CD4-positive, alpha-beta T cell treated with Interleukin-2 at 100 ng/mL for 4 hours (primary cell): Measurements from ENCODE around the gene PPP1CA.
"Not testable (repeated sequence)": the region's sequence is repeated elsewhere in the genome, so short reads cannot be mapped to it uniquely, and the experiment has no call there.

Source experiments
- DNase-seq: peaks from one replicate; pipeline ENCODE4 v3.0.0-alpha.2; 2020; ENCODE audit warnings: low spot score

PPP1CA gene

DNA sequence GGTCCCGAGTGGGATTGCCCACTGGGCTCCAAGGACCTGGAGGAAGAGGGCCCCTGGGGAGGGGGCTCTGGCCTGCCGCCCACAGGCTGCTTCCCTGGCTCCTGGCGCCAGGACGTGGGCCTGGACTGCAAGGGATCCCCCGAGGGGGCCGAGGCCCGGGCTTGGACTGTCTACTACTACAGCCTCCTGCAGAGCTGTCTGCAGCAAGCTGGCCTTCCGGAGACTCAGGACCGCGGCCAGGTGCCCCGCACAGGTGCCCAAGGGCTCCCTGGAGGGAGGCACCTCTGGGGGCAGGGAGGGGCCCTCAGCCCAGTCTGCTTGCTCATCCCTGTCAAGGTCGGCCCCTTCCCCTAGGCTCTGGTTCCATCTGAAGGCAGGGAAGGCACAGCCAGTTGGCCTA lies 15.8 kb upstream of the PPP1CA start:
- no peak for DNase-seq

GRCh38 chr11:67416416-67417335 lies 15.0 kb upstream of the PPP1CA start:
- peak; percentile 89 for DNase-seq

DNA sequence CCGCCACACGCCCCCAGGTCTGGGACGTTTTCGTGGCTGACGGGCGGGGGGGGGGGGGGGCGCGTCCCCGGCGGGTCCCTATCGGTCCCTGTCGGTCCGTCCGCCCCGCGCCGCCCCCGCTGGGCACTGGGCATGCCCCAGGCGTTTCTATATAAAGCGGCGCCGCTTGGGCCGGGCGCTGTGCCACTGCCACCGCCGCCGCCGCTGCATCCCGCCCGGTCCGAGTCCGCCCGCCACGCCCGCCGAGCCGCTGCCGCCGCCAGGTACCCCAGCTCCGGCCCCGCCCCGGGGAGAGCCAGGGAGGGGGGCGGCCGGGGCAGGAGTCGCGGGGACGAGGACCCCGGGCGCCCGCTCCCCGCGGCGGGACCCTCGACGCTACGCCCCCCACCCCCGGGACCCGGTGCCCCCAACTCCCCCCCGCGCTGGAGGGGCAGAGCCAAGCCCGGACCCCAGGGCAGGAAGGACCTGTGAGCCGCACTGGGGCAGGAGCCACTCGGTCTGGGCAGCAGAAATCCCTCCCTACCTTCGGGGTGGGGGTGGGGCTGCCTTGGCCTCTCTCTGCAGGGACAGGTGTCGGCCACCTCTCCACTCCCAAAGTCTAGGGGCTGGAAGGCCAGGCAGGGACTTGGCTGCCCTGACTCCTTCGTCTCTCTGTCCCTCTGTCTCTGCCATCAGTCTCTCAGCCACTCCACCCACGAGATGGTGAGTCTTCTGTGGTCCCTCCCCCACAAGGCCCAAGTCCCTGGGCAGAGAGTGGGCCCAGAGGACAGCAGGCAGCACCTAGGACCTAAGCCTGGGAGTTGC lies 14.0 kb upstream of the PPP1CA start, which contains the start of gene CARNS1:
Gene CARNS1 (plus strand): TSS at position 178 of the 804 bp plus-strand sequence. CDS start 522 bp downstream, at position 700.
- no peak for DNase-seq

GRCh38 chr11:67413266-67413849 lies 11.7 kb upstream of the PPP1CA start:
- DNase-seq, result no peak

- DNase-seq, result no peak
These were observed 11.0 kb upstream of the PPP1CA start for GRCh38 chr11:67412495-67413179.

DNA sequence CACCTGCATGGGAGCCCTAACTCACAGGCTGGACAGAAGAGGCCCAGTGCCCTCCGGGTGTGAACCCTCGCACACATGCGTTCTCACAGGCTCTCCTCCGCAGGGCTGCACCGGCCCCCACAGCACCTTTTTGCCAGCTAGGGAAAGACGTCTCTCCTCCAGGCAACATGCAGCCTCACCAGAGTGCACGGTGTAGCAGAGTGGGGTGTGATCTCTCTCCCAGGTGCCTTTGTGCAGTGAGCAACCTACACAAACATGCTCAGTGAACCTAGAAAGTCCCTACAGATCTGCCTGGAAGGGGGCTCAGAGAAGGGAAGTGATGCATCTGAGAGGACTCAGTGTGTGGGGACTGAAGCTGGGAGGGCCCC lies 10.1 kb upstream of the PPP1CA start:
- DNase-seq, result no peak

DNA sequence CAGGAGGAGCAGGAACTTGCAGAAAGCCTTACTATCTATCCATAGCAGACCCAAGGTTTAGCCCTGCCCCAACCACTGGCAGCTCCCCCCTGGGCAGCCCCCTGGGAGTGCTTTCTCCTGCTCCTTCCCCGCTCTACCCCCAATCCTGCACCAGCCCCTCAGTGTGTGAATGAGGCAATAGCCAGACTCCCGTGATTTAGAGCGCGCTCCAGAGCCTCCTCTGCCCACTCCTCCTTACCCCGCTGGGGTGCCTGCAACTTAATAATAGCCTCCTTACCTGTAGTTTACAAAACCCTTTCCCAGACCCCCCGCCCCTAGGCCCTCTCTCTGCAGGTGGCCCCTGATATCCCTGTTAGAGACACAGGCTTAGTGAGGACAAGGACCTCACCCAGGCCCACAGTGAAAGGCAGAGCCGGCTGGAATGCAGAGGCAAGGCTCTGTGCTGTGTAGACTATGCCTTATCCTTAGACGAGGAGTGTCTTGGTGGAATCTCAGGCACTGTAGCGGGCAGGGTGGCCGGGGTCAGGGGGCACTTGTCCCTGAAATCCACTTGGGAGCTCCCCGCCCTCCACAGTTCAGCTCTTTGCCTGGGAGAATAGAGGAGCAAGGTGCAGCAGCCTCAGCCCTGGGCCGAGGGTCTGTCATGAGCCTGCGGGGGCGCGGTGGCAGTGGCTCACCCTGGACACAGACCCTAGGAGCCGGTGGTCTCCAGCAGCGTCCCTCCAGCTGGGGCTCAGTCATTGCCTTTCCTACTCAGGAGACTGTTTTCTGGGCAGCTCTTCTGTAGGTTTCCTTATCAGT lies 9.5 kb upstream of the PPP1CA start:
- DNase-seq, result no peak

DNA sequence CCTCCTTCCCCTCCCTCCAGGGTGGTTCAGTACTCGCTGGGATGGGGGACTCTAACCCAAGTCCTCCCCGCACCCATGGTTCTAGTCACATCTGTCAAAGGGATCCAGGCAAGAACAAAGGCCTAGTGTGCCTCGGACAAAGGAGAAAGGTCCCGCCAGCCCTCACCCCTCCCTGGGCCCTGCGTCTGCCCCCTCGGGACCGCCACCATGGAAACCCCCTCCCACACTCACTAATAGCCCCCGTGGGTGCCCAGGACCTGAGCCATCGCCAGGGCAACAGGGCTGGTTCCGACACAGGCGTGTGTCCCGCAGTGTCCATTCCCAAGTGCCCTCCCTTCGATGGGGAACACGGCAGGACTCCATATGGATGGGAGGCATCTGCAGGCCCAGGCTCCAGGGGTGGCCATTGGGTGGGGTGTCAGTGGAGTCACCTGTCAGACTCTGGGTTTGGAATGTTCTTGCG lies 8.7 kb upstream of the PPP1CA start:
- DNase-seq, result no peak

GRCh38 chr11:67409781-67410368 lies 8.2 kb upstream of the PPP1CA start:
- DNase-seq, result no peak

DNA sequence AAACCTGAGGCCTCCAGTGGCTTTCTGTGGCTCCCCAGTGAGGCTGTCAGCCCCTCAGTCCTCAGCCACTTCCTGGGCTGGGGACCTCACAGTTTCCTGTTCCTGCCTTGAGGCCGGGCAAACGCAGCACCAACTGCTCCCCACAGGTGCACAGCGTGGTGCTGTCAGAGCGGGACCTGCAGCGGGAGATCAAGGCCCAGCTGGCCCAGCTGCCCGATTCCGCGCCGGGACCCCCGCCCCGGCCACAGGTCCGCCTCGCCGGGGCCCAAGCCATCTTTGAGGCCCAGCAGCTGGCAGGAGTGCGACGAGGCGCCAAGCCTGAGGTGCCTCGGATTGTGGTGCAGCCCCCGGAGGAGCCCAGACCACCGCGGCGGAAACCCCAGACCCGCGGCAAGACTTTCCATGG lies 7.6 kb upstream of the PPP1CA start:
- DNase-seq, result peak; percentile 73

DNA sequence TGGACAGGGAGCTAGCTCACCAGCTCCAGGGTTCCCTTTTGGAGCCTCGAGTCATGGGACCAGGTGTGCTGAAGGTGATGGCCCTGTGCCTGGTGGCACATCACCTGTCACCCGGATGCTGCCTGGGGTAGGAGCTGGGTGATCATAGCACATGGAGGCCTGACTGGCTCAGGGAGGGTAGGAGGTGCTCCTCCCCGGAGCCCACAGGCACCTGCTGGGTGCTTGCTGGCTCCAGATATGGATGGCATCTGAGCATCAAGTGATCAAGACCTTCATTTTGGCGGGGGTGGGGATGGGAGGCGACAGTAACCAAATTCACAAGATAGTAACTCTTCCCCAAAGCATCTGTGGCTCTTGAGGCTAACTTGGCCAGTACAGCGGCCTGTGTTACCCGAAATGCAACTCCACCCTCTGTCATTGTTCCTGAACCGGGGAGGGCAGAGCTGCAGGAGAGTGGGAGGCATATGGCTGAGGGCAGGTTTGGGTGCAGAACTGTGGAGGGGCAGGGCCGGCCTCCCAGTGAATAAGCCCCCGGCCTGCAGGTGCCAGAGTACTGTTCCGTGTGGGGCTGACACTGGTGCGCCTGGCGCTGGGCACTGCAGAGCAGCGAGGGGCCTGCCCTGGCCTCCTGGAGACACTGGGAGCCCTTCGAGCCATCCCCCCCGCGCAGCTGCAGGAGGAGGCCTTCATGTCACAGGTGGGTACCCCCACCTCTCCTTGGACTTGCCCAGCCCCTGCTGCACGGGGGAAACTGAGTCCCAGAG lies 7.0 kb upstream of the PPP1CA start:
- no peak for DNase-seq

DNA sequence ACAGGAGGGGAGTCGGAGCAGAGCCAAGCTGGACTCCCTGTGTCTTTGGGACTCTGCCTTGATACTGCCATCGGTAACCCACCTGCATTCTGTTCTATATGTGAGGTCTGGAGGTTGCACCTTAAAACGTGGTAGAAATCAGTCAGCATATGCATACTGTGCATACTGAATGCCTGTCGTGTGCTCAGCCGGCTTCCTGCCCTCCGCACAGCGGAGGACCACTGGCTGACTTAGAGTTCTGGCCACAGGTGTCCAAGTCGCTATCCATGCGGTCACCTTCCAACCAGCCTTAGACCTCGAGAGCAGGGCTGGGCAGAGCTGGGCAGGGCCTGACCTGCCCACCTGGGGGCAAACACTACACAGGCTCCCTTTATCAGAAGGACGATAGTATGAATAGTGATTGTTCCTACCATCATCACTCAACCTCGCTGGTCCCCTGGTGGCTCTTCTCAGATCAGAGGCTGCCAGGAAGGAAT lies 6.1 kb upstream of the PPP1CA start:
- no peak for DNase-seq

DNA sequence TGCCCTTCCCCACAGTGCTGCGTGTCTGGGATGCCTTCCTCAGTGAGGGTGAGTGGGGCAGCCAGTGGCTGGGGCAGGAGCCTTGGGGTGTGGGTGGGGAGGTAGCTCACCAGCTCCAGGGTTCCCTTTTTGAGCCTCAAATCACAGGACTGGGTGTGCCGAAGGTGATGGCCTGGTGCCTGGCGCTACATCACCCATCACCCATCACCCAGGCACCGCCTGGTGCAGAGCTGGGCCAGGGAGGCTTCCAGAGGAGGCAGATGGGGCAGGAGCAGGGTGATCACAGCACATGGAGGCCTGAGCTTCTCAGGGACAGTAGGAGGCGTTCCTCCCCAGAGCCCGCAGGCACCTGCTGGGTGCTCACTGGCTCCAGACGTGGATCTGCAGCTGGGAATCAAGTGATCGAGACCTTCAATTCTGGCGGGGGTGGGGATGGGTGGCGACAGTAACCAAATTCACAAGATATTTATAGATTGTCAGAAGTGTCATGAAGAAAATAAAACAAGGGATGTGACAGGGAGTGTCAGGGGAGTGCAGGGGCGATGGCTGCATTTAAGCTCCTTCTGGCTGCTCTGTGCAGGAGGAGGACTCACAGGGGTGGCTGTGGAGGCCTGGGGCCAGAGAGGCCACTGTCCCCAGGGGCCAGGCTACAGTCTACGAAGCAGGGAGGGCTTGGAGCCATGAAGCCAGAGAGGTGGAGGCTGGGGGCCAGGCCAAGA lies 5.5 kb upstream of the PPP1CA start:
- no peak for DNase-seq

DNA sequence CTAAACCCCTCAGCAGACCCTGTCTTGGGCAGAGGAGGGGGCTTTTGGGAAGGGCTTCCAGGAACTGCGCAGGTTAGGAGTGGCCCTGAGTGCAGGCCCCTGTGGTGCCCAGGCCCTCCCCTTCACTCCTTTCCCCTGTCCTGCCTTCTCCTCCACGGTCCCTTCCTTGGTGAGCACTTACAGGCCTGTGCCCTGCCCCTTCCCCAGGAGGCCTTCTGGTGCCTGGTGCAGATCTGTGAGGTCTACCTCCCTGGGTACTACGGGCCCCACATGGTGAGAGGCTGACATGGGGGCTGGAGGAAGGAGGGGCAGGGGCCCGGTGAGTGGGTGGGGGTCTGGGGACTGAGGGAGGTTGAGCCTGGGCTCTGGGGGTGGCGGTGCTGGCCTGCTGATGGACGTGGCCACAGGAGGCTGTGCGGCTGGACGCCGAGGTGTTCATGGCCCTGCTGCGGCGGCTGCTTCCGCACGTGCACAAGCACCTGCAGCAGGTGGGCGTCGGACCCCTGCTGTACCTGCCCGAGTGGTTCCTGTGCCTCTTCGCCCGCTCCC lies 4.8 kb upstream of the PPP1CA start:
- DNase-seq, result no peak

- no peak for DNase-seq
These were observed 4.2 kb upstream of the PPP1CA start for GRCh38 chr11:67405688-67406339.

- no peak for DNase-seq
These were observed 3.5 kb upstream of the PPP1CA start for GRCh38 chr11:67405196-67405567.

DNA sequence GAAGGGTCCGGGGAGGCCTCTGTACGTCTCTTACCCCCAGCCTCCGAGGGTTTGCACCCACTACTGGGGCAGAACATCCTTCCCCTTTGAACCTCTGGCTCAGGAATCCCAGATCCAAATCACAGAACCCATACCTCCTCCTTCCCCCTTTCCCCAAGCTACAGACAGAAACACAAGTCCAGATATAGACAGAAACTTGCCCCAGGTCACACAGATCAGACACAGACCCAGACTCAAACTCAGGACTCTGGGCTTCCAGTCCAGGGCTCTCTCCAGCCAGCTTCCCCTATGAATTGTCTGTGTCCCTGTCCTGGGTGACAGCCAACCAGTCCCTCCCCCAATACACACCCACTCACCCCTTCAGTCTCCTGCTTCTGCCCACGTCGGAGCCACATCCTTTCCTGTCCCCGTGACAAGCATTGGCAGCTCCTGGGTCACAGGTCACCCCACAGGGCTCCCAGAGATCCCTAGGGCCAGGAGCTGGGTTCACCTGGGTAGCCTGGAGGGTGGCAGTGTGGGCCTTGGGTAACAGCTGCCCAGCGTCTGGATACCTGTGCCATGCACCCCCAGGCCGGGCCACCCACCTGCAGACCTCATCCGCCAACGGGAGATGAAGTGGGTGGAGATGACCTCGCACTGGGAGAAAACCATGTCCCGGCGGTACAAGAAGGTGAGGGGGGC lies 3.0 kb upstream of the PPP1CA start:
- peak; percentile 53 for DNase-seq

DNA sequence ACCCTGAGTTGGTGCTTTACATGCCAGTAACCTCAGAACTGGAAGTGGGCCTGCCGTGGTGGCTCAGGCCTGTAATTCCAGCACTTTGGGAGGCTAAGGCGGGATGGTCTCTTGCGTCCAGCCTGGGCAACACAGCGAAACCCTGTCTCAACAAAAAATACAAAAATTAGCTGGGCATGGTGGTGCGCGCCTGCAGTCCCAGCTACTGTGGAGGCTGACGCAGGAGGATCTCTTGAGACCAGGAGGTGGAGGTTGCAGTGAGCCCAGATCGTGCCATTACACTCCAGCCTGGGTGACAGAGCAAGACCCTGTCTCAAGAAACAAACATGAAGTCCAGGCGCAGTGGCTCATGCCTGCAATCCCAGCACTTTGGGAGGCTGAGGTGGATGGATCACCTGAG lies 1.4 kb upstream of the PPP1CA start:
- DNase-seq, result not testable (repeated sequence)
